Measurements from ENCODE around the gene LMOD2. TPM values are rescaled to one million over a fixed set of nuclear protein-coding genes. Genes with fewer than 3 reads are reported as not detected.

Gene LMOD2
- total RNA-seq, 1 donor from 2014 or later, result not detected

DNA sequence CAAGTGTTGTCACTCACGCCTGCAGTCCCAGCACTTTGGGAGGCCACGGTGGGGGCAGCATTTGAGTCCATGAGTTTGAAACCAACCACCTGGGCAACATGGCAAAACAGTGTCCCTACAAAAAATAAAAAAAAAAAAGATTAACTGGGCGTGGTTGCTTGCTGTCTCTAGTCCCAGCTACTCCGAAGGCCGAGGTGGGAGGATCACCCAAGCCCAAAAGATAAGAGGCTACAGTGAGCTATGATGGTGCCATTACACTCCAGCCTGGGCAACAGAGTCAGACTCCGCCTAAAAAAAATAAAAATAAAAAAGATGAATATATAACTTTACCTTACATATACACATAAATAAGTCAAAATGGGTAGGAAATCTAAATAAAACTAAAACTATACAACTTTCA lies 2.5 kb upstream of the LMOD2 start:
- TF ChIP-seq, protein P1, sequence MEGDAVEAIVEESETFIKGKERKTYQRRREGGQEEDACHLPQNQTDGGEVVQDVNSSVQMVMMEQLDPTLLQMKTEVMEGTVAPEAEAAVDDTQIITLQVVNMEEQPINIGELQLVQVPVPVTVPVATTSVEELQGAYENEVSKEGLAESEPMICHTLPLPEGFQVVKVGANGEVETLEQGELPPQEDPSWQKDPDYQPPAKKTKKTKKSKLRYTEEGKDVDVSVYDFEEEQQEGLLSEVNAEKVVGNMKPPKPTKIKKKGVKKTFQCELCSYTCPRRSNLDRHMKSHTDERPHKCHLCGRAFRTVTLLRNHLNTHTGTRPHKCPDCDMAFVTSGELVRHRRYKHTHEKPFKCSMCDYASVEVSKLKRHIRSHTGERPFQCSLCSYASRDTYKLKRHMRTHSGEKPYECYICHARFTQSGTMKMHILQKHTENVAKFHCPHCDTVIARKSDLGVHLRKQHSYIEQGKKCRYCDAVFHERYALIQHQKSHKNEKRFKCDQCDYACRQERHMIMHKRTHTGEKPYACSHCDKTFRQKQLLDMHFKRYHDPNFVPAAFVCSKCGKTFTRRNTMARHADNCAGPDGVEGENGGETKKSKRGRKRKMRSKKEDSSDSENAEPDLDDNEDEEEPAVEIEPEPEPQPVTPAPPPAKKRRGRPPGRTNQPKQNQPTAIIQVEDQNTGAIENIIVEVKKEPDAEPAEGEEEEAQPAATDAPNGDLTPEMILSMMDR (IDR thresholded peaks at IDR 0.05; ENCODE audit: partially characterized antibody, unreplicated experiment), result no peak
- Mint-ChIP-seq H3K27me3 (ENCODE audit: unreplicated experiment) (peaks cover 3% of the 10 kb centered on the region), H3K4me1 (ENCODE audit: low read depth, unreplicated experiment) (peaks cover 3% of the 10 kb centered on the region), H3K27ac (ENCODE audit: unreplicated experiment) (no peak overlapping the region), H3K9me3 (ENCODE audit: unreplicated experiment) (no peaks in the 10 kb centered on the region), H3K4me3 (ENCODE audit: unreplicated experiment) (no peak overlapping the region), H3K36me3 (ENCODE audit: unreplicated experiment) (no peaks in the 10 kb centered on the region)
- no peak for DNase-seq

DNA sequence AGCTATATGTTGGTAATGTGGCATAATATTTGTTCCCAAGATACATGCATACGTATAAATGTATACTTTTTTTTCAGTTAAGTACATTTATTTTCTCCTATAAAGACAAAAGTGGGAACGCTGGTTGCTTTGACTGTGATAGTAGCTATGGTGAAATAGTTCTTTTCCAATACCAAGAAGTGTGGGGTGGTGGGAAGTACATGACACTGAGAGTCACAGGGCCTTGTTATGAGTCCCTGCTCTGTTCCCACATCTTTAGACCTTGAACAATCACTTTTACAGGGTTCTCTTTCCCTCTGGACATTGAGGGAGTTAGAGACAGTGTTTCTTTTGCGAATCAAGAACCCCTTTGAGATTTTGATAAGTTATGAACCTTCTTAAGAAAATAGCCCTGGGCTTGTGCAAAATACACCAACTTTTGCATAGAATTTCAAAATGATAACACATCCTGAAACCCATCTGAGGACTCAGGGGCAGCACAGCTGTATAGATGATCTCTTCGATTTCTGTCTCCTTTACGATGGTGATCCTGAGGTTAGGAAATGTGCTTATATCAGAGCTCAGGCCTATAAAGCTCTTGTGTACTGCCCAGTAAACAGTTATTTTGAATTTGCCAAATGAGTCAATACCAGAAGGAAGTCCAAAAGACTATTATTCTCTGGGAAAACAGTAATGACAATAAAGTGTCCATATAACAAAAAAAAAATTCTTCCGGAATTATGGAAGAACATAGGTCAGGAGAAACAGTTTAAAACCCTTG lies 1.1 kb downstream of the LMOD2 start:
- DNase-seq, result no peak
- no peaks in the 10 kb centered on the region for H3K36me3 Mint-ChIP-seq (ENCODE audit: unreplicated experiment)
- peaks cover 3% of the 10 kb centered on the region for H3K27me3 Mint-ChIP-seq (ENCODE audit: unreplicated experiment)
- TF ChIP-seq, protein P1 (IDR thresholded peaks at IDR 0.05; ENCODE audit: partially characterized antibody, unreplicated experiment), result no peak
- H3K4me1 Mint-ChIP-seq (ENCODE audit: low read depth, unreplicated experiment), result peaks cover 11% of the 10 kb centered on the region
- no peak overlapping the region for H3K4me3 Mint-ChIP-seq (ENCODE audit: unreplicated experiment)
- H3K27ac Mint-ChIP-seq (ENCODE audit: unreplicated experiment), result no peak overlapping the region
- H3K9me3 Mint-ChIP-seq (ENCODE audit: unreplicated experiment), result no peaks in the 10 kb centered on the region

DNA sequence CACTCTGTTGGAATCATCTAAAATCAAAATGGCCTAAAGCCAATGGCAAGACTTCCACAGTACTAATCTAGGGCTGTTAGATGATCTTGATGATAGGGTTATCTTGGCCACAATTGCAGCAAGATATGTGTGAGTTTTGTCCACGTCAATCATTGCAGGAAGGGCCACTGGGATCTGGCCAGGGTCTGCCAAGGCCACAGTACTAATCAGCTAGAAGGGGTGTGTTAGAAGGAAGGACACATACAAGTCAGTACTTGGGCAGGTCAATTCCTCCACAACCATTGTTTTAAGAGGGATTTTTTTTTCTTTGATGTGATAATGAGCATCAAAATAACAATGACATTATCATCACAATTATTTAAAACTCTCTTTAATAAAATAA lies 1.6 kb downstream of the LMOD2 start:
- H3K4me3 Mint-ChIP-seq (ENCODE audit: unreplicated experiment), result no peak overlapping the region
- no peak overlapping the region for H3K27ac Mint-ChIP-seq (ENCODE audit: unreplicated experiment)
- H3K27me3 Mint-ChIP-seq (ENCODE audit: unreplicated experiment), result peaks cover 3% of the 10 kb centered on the region
- H3K36me3 Mint-ChIP-seq (ENCODE audit: unreplicated experiment), result no peaks in the 10 kb centered on the region
- no peak for DNase-seq
- H3K9me3 Mint-ChIP-seq (ENCODE audit: unreplicated experiment), result no peaks in the 10 kb centered on the region
- TF ChIP-seq, protein P1 (IDR thresholded peaks at IDR 0.05; ENCODE audit: partially characterized antibody, unreplicated experiment), result no peak
- peaks cover 11% of the 10 kb centered on the region for H3K4me1 Mint-ChIP-seq (ENCODE audit: low read depth, unreplicated experiment)

DNA sequence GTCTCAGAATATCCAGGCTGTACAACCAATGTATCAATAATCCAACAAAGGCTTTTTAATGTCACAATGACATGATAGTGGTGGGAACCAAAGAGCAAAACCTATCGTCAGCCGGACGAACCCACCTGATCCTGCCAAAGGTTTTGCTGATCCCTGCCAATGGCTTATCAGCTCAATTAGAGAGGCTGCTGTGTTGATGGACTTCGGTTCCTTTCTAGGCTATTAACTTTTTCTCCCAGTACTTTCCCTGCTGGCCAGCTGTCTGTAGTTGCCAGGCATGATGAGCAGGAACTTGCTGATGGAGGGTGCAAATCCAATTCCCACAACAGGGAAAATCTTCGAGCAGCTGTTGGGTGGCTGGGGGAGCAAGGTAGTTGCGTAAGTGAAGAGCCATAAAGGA lies 2.4 kb downstream of the LMOD2 start:
- no peaks in the 10 kb centered on the region for H3K9me3 Mint-ChIP-seq (ENCODE audit: unreplicated experiment)
- no peaks in the 10 kb centered on the region for H3K36me3 Mint-ChIP-seq (ENCODE audit: unreplicated experiment)
- H3K4me3 Mint-ChIP-seq (ENCODE audit: unreplicated experiment), result no peak overlapping the region
- TF ChIP-seq, protein P1 (IDR thresholded peaks at IDR 0.05; ENCODE audit: partially characterized antibody, unreplicated experiment), result no peak
- H3K4me1 Mint-ChIP-seq (ENCODE audit: low read depth, unreplicated experiment), result peaks cover 11% of the 10 kb centered on the region
- no peak overlapping the region for H3K27ac Mint-ChIP-seq (ENCODE audit: unreplicated experiment)
- H3K27me3 Mint-ChIP-seq (ENCODE audit: unreplicated experiment), result peaks cover 6% of the 10 kb centered on the region
- DNase-seq, result no peak

DNA sequence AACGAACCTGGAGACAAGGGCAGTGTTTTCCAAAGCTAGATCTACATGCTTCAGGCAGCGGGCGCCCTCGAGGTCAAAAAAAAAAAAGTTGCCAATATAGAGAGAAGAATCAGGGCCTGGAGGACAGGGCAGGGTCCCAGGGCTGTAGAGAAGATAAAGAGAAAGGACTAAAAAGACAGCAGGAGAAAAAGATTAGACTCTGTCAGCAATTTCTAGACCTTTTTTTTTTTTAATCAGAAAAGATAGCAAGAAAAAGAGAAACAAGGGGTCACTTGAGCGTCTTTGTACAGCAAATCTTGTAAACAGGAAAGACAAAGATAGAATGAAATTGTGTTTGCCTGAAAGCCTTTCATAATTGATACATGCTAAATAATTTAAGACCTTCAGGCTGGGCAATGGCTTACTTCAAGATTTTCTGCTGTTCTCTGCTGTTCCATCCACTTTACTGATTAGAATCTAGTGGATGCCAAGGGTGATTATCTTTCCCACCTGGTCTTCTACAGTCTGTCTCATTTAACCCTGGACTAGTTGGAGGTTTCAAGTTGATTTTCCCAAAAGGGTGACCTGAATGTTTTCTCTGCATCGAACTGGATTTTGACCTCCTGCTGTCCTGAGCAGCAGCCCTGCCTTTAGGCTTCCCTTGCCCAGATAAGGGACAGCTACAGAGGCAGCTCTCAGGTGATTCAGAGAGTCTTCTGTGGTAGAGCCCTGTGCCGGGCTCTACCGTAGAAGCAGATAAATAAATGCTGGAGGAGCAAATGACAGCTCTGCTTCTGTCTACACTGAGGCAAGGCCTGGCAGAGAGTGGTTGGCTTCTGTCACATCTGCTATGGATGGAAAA lies 5.1 kb downstream of the LMOD2 start:
- TF ChIP-seq, protein P1 (IDR thresholded peaks at IDR 0.05; ENCODE audit: partially characterized antibody, unreplicated experiment), result no peak
- H3K27me3 Mint-ChIP-seq (ENCODE audit: unreplicated experiment), result peaks cover 4% of the 10 kb centered on the region
- H3K4me3 Mint-ChIP-seq (ENCODE audit: unreplicated experiment), result peak overlapping the region; percentile 16
- no peak overlapping the region for H3K27ac Mint-ChIP-seq (ENCODE audit: unreplicated experiment)
- no peaks in the 10 kb centered on the region for H3K36me3 Mint-ChIP-seq (ENCODE audit: unreplicated experiment)
- no peak for DNase-seq
- H3K4me1 Mint-ChIP-seq (ENCODE audit: low read depth, unreplicated experiment), result peaks cover 11% of the 10 kb centered on the region
- no peaks in the 10 kb centered on the region for H3K9me3 Mint-ChIP-seq (ENCODE audit: unreplicated experiment)

Data from glutamatergic neuron (in vitro differentiated cells).